Measurements from ENCODE around the gene FZR1.
"Not testable (repeated sequence)": the region's sequence is repeated elsewhere in the genome, so short reads cannot be mapped to it uniquely, and the experiment has no call there.

FZR1 gene

GRCh38 chr19:3497757-3498520, 8.2 kb upstream of the FZR1 start:
- no peak for DNase-seq

- no peak for DNase-seq
Observed at GRCh38 chr19:3499738-3500428, 6.2 kb upstream of the FZR1 start.

GRCh38 chr19:3500429-3501101, 5.5 kb upstream of the FZR1 start, which contains the start of gene DOHH:
Gene DOHH (minus strand): TSS chr19:3500674. CDS start chr19:3496814, 3,860 bp downstream.
- DNase-seq: peak; percentile 96

GRCh38 chr19:3501780-3502179, 4.3 kb upstream of the FZR1 start:
- DNase-seq: no peak

- no peak for DNase-seq
Observed at GRCh38 chr19:3503036-3503572, 3.0 kb upstream of the FZR1 start.

- DNase-seq: no peak
Observed at GRCh38 chr19:3504735-3505134, 1.4 kb upstream of the FZR1 start.

- DNase-seq: peak; percentile 59
Observed at GRCh38 chr19:3506384-3507340, 551 bp downstream of the FZR1 start.

- DNase-seq: no peak
Observed at GRCh38 chr19:3507371-3508120, 1.4 kb downstream of the FZR1 start.

GRCh38 chr19:3508121-3508661, 2.1 kb downstream of the FZR1 start:
- DNase-seq: not testable (repeated sequence)

- no peak for DNase-seq
Observed at GRCh38 chr19:3508771-3509535, 2.8 kb downstream of the FZR1 start.

- no peak for DNase-seq
Observed at GRCh38 chr19:3509566-3509989, 3.5 kb downstream of the FZR1 start.

- no peak for DNase-seq
Observed at GRCh38 chr19:3510727-3511126, 4.6 kb downstream of the FZR1 start.

- DNase-seq: no peak
Observed at GRCh38 chr19:3511506-3512251, 5.6 kb downstream of the FZR1 start.

GRCh38 chr19:3512562-3513228, 6.6 kb downstream of the FZR1 start:
- no peak for DNase-seq

- DNase-seq: no peak
Observed at GRCh38 chr19:3513229-3514140, 7.4 kb downstream of the FZR1 start.

- no peak for DNase-seq
Observed at GRCh38 chr19:3514930-3515329, 8.8 kb downstream of the FZR1 start.

- no peak for DNase-seq
Observed at GRCh38 chr19:3515891-3516422, 9.8 kb downstream of the FZR1 start.
